ENCODE data around the gene KNL1. TPM values are rescaled to one million over a fixed set of nuclear protein-coding genes. Genes with fewer than 3 reads are reported as not detected.

The KNL1 gene
- total and polyA plus RNA-seq, 2 of the 8 experiments (the other 6 are each of a cell fraction or from before 2014, with no cell fraction given) = 4.4 to 22.5 TPM

GRCh38 chr15:40564591-40565332 lies 29.3 kb upstream of the KNL1 start, which contains the start of gene CCDC32 (continued):
- no peak for TF ChIP-seq EZH2 (IDR thresholded peaks at IDR 0.05; ENCODE audit: low read depth, low read length, severe bottlenecking)

Measured in H1 (cell line).